K562 (cell line): ENCODE results near the gene STUM.
"Not testable (repeated sequence)": the region's sequence is repeated elsewhere in the genome, so short reads cannot be mapped to it uniquely, and the experiment has no call there.

Experiments used
- POLR2A ChIP-seq: fragments of 450-650 bp; conservative IDR thresholded peaks from 2 replicates; pipeline ENCODE4 v1.6.1; 2016
- ZNF77 ChIP-seq: fragments of 250-450 bp; sonication (Bioruptor Pico); IDR thresholded peaks from 2 replicates; pipeline ENCODE4 v1.5.0; 2020

GRCh38 chr1:226611980-226612379, 63.4 kb downstream of the STUM start:
- TF ChIP-seq POLR2A; ZNF77 (CRISPR knock-in tag): not testable (repeated sequence)
